ENCODE results near the gene RPLP1.

Gene RPLP1

GRCh38 chr15:69414701-69415167, 37.9 kb upstream of the RPLP1 start (continued):
- no peak for TF ChIP-seq ZNF791 (tag by site-specific recombination; IDR thresholded peaks at IDR 0.05)
- TF ChIP-seq ZNF585B (tag by site-specific recombination; IDR thresholded peaks at IDR 0.05): no peak
- TF ChIP-seq ZIC2 (tag by site-specific recombination; IDR thresholded peaks at IDR 0.05): peak; percentile 9; the same call in 1 of the 2 replicates
- 0 out of 2 replicates have a peak, but pooled peaks have one; percentile 40 for TF ChIP-seq PATZ1 (tag by site-specific recombination; IDR thresholded peaks at IDR 0.05)
- no peak for TF ChIP-seq ZNF639 (tag by site-specific recombination; IDR thresholded peaks at IDR 0.05)
- 0 out of 2 replicates have a peak, but pooled peaks have one; percentile 53 for TF ChIP-seq ZBTB7A (tag by site-specific recombination; IDR thresholded peaks at IDR 0.05; ENCODE audit: low read depth)
- no peak for TF ChIP-seq ZBTB17 (tag by site-specific recombination; IDR thresholded peaks at IDR 0.05)
- peak; percentile 73 for TF ChIP-seq ZBTB48 (tag by site-specific recombination; IDR thresholded peaks at IDR 0.05)
- TF ChIP-seq KLF1 (tag by site-specific recombination; IDR thresholded peaks at IDR 0.05): 0 out of 2 replicates have a peak, but pooled peaks have one; percentile 15
- TF ChIP-seq, protein P1, sequence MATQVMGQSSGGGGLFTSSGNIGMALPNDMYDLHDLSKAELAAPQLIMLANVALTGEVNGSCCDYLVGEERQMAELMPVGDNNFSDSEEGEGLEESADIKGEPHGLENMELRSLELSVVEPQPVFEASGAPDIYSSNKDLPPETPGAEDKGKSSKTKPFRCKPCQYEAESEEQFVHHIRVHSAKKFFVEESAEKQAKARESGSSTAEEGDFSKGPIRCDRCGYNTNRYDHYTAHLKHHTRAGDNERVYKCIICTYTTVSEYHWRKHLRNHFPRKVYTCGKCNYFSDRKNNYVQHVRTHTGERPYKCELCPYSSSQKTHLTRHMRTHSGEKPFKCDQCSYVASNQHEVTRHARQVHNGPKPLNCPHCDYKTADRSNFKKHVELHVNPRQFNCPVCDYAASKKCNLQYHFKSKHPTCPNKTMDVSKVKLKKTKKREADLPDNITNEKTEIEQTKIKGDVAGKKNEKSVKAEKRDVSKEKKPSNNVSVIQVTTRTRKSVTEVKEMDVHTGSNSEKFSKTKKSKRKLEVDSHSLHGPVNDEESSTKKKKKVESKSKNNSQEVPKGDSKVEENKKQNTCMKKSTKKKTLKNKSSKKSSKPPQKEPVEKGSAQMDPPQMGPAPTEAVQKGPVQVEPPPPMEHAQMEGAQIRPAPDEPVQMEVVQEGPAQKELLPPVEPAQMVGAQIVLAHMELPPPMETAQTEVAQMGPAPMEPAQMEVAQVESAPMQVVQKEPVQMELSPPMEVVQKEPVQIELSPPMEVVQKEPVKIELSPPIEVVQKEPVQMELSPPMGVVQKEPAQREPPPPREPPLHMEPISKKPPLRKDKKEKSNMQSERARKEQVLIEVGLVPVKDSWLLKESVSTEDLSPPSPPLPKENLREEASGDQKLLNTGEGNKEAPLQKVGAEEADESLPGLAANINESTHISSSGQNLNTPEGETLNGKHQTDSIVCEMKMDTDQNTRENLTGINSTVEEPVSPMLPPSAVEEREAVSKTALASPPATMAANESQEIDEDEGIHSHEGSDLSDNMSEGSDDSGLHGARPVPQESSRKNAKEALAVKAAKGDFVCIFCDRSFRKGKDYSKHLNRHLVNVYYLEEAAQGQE (tag by site-specific recombination; IDR thresholded peaks at IDR 0.05): no peak
- TF ChIP-seq, protein P2, sequence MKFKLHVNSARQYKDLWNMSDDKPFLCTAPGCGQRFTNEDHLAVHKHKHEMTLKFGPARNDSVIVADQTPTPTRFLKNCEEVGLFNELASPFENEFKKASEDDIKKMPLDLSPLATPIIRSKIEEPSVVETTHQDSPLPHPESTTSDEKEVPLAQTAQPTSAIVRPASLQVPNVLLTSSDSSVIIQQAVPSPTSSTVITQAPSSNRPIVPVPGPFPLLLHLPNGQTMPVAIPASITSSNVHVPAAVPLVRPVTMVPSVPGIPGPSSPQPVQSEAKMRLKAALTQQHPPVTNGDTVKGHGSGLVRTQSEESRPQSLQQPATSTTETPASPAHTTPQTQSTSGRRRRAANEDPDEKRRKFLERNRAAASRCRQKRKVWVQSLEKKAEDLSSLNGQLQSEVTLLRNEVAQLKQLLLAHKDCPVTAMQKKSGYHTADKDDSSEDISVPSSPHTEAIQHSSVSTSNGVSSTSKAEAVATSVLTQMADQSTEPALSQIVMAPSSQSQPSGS (tag by site-specific recombination; IDR thresholded peaks at IDR 0.05; ENCODE audit: low read depth): no peak
- TF ChIP-seq ZSCAN23 (tag by site-specific recombination; IDR thresholded peaks at IDR 0.05): no peak
- no peak for TF ChIP-seq ZNF704 (tag by site-specific recombination; IDR thresholded peaks at IDR 0.05)
- TF ChIP-seq ZNF140 (tag by site-specific recombination; IDR thresholded peaks at IDR 0.05): no peak
- TF ChIP-seq ZBTB49 (tag by site-specific recombination; IDR thresholded peaks at IDR 0.05; ENCODE audit: low read depth): no peak
- TF ChIP-seq ZBTB21 (tag by site-specific recombination; IDR thresholded peaks at IDR 0.05): 0 out of 2 replicates have a peak, but pooled peaks have one; percentile 31
- TF ChIP-seq ZNF138 (tag by site-specific recombination; IDR thresholded peaks at IDR 0.05; ENCODE audit: borderline replicate concordance): no peak
- peak; percentile 8; the same call in 1 of the 2 replicates for TF ChIP-seq ZBTB11 (tag by site-specific recombination; conservative IDR thresholded peaks at IDR 0.05; ENCODE audit: low read depth)
- TF ChIP-seq, protein P3, sequence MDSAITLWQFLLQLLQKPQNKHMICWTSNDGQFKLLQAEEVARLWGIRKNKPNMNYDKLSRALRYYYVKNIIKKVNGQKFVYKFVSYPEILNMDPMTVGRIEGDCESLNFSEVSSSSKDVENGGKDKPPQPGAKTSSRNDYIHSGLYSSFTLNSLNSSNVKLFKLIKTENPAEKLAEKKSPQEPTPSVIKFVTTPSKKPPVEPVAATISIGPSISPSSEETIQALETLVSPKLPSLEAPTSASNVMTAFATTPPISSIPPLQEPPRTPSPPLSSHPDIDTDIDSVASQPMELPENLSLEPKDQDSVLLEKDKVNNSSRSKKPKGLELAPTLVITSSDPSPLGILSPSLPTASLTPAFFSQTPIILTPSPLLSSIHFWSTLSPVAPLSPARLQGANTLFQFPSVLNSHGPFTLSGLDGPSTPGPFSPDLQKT (IDR thresholded peaks at IDR 0.05; ENCODE audit: borderline replicate concordance, low read depth, low read length): no peak
- no peak for TF ChIP-seq ZNF341 (tag by site-specific recombination; IDR thresholded peaks at IDR 0.05; ENCODE audit: low read depth)
- 0 out of 2 replicates have a peak, but pooled peaks have one; percentile 34 for TF ChIP-seq ZNF121 (tag by site-specific recombination; IDR thresholded peaks at IDR 0.05)

All from HEK293 (cell line).